Measurements from ENCODE around the gene HEPHL1.

The HEPHL1 gene

DNA sequence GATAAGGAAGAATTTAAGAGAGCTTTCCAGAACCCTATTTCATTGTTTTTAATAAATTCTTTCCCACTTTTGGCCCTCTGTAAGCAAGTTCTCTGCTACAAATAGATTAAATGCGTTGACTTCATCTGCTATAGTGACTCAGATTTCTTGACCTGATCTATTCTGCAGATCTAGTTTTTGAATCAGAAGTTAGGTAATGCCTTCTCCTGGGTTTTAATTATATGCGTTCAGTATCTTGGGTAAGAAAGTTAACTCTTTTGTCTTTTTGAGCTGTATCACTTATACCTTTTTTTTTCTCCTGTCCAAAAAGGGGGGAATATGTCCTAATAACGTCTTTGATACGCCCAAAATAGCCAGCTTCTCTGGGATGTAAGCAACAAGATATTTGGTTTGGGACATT, 2.4 kb upstream of the HEPHL1 start:
- DNase-seq (ENCODE audit: low spot score), result no peak

DNA sequence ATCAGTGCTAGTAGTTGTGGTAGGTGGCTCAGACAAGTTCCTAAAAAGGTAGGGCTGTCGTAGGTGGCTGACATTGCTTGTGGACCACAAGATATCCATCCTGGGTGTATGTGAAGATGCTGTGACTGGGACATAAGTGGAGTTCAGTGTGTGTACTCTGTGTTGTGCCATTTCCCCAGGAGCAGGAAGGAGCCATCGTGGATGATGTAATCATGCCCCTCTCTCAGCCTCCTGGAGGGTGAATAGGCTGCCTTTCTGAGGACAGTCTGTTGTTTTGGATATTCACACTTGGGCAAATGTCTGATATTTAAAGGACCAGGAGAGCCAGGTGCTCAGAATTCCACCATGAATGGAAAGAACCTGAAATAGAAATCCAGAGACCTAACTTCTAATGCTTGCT, 2.7 kb downstream of the HEPHL1 start:
- no peak for DNase-seq (ENCODE audit: low spot score)

DNA sequence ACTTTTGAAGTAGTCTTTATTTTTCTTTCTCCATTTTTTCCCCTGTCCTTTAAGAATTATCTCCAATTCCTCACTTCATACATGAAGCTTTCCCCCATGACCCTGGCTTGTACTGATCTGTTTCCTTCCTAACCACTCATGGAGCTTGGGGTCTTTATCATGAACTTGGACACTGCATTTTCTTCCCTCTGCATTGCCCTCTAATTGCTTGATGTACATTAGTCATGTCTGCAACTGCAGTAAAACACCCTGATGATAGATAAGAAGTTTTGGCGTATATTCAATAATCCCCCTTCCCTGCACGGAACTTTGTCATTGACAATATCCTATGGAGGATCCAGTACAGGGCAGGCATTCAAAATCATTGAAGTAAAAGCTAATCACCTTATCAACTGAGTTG, 3.4 kb downstream of the HEPHL1 start:
- no peak for DNase-seq (ENCODE audit: low spot score)

DNA sequence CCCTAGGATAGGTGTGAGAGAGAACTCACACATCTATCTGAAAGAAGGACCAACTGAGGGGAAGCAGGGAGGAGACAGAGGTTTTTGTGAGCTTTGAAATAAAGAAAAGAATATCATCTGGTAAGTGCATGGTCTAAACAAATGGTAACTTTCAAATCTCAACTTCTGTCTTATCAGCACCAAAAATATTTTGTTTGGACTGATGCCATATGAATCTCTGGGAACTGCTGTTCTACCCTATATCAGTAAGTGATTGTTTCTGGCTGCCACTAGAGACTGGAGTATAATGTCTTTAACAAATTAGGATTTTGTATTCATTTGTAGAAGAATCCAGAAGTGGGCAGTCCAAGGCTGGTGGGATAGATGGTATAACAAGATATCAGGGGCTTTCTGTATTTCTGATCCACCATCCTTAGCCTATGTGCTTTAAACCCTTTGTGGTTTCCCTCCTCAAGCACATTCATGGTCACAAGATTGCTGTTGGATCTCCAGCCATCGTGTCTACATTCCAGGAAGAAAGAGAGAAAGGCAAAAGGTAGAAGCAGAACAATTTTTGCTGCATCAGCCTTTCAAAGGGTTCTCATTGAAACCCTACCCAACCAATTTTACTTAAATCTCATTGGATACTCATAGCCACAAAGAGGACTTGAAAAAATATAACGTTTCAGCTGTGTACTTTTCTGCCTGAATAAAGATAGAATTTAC, 4.7 kb downstream of the HEPHL1 start:
- DNase-seq (ENCODE audit: low spot score), result no peak

DNA sequence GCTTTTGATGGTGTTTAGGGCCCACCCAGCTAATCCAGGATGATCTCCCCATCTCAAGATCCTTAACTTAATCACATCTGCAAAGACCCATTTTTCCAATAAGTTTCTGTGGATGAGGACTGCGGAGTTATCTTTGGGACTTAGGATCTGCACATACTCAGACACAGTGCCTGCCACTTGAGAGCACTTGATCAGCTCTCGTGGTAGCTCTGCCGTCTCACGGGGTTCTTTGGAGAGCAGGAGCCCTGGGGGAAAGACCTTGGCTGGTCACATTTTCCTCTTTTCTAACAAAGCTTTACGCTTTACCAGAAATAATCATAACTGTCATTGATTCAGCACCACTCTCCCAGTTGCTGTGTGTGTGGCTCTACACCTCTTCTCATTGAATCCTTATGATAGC, 6.1 kb downstream of the HEPHL1 start:
- DNase-seq (ENCODE audit: low spot score), result no peak

DNA sequence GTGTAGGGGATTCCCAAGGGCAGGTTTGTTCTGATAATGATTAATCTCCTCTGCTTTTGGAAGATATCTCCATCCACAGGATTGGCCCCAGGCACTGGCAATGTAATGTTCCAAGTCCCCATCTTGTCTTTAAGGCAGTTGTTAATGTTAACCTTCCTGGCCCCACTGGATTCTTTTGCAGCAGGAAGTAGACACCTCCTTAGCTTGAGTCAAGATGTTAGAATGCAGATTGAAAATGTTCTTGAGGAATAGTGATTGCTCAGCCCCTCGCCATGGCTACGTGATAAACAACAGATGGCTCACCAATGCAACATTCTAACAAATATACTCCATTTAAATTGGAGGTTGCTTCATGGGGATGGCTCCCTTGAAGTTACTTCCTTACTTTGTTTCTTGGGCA, 7.3 kb downstream of the HEPHL1 start:
- no peak for DNase-seq (ENCODE audit: low spot score)

DNA sequence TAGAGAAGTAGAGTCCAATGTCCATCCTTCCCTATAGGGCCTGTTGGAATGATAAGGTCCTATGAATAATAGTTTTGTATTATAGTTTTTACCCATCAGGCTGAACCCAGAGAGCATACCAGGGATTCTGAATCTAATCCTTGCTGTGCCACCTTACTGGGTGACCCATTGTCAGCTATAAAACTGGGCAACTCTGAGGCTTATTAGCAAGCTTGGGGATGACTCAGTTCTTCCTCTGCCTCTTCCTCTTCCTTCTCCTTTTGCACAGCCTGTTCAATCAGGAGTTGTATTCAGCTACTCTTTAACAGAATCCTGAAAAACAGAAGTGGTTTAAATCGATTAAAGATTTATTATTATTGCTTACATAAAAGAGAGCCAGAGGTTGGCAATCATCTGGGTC, 8.9 kb downstream of the HEPHL1 start:
- no peak for DNase-seq (ENCODE audit: low spot score)

DNA sequence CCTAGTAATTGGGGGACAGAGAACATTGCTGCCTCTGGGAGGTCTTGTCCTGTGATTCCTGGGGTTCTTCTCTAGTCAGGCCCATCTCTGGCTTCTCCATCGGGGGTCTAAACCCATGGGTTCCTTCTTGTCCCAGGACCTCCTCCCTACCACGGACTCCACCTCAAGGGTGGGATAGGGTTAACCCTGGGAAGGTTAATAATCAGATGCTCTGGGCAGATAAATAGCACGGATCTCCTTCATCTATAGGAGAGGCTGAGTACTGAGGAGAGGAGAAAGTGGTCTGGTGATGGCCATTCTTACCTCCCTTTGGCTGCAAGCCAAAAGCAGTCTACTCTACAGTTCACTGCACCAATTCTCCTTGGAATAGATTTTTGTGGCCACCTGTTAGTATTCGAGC, 10.5 kb downstream of the HEPHL1 start:
- DNase-seq (ENCODE audit: low spot score), result no peak

DNA sequence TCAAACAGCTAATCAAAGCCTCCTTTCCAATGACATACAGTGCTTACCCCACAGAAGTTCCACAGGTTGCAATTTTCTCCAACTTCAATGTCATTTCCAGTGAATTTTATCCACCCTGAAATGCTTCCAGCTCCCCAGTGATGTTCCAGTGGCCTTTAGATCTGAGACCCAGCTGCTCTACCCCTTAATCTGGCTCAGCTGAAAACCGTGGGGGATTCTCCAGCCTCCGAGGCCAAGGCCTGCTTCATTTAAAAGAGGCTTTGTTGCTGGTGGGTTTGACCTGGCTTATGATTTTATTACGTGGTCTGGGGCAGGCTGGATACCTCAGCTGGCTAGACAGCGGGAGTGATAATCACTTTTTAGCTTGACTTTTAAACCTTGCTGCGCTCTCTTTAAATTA, 10.9 kb downstream of the HEPHL1 start:
- no peak for DNase-seq (ENCODE audit: low spot score)

DNA sequence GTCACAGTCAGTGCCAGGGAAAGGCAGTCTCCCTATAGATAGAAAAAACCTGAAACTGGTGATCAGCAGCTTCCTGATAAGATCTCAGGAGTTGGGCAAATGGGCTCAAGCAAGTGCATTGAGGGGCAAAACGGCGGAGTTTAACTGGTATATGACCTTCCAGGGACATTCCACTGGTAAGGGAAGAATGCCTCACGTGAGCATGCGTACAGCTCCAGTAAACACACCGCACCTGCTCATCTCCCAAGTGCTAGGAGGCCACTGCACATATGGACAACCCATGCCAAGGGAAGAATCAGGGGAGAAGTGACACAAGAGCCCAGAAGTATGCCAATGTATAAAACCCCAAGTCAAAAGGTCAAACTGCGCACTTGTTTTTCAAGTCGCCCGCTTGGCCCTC, 11.6 kb downstream of the HEPHL1 start:
- no peak for DNase-seq (ENCODE audit: low spot score)

DNA sequence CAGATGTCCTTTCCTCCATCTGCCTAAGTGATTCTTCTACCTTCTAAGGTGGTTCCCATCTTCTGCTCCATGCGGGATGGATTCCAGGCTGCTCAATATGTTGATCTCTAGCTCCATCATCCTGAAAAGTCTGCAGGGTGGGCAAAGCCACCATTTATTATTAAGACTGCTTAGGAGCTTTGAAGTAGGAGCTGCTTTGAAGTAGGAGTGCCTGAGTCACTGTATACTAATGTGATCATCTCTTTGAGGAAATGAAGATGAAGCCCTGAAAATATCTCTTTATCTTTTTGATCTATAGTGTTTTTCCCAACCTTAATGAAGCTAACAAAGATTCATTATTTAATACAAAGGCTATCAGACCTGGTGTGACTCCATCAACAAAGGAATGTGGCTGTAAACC, 13.1 kb downstream of the HEPHL1 start:
- DNase-seq (ENCODE audit: low spot score), result no peak

DNA sequence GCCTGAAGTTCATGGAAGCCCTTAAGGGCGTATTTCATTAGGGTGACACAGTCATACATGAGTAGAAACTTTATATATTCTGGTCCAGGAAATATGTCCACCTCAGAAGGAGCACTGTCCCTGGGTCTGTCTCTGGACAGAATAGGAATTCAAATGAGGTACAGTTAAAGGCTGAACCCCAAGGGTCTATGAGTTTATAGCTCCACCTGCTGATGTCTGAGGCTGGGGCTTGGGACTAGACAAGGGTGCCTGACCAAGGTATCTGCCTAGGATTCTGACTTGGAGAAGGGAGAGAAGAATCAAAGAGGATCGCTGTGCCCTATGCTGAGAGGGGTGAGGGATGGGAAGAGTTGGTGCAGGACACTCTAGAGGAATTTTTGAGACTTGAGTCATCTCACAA, 14.9 kb downstream of the HEPHL1 start:
- DNase-seq (ENCODE audit: low spot score), result no peak

DNA sequence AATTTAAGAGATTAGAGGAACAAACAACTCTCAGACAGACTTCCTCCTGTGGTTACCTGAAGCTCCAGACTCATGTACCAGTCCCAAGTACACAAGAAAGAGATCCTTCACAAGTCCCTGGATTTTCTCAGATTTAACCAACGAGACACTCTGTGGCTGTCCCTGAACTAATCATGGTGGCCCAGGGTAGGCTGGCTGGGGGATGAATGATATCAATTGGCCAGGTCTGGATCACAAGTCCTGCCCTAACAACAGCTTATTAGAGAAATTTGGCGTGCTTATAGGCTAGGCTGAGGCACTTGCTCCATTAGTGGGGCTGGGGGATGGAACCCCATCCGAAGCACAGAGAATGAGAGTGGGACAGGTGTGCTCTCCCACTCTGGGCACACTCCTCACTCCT, 22.1 kb downstream of the HEPHL1 start:
- DNase-seq (ENCODE audit: low spot score), result no peak

DNA sequence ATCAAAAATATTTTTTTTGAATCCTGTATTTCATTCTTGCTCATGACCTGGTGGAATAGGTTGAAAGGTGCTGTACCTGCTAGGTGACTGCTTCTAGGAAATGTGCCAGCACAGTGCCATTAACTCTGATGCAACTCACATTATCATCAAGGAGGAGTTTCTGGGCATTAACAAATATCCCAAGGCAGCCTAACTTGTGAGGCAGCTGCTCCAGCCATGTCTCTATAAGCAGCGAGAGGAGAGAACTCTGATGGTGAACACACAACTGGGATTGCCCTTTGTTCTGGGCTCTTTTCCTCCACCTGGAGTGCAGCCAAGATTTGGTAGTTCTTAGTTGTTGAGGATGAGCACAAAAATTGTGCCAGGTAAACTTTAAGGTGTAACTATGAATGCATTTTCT, 25.6 kb downstream of the HEPHL1 start:
- DNase-seq (ENCODE audit: low spot score), result no peak

DNA sequence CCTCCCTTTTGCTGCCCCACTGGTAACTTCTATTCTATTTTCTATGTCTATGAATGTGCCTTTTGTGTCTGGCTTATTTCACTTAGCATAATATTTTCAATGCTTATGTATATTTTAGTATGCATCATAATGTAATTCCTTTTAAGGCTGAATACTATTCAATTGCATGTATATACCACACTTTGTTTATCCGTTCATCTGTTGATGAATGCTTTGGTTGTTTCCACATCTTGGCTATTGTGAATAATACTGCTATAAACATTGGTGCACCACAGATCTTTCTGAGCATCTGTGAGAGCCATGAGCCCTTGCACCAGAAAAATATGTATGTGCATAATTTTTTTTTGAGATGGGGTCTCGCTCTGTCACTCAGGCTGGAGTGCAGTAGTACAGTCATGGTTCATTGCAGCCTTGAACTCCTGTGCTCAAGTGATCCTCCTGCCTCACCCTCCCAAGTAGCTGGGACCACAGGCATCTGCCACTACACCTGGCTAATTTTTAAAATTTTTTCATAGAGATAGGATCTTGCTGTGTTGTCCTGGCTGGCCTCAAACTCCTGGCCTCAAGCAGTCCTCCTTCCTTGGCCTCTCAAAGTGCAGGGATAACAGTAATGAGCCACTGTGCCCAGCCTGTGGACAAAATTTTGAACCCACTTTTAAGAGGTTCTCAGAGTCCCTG, 27.0 kb downstream of the HEPHL1 start:
- DNase-seq (ENCODE audit: low spot score), result no peak

DNA sequence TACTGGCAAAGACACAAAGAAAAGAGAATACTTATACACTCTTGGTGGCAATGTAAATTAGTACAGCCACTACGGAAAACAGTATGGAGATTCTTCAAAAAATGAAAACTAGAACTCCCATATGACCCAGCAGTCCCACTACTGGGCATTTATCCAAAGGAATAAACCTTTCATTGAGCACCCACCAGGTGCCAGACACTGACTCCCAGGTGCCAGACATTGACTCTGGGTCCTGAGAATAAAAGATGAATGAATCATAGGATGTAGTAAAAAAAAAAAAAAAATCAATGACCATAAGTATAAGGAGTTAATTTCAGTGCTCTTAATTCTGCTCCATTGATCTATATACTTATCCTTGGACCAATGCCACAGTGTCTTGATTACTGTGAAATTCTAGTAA, 28.2 kb downstream of the HEPHL1 start:
- DNase-seq (ENCODE audit: low spot score), result no peak

DNA sequence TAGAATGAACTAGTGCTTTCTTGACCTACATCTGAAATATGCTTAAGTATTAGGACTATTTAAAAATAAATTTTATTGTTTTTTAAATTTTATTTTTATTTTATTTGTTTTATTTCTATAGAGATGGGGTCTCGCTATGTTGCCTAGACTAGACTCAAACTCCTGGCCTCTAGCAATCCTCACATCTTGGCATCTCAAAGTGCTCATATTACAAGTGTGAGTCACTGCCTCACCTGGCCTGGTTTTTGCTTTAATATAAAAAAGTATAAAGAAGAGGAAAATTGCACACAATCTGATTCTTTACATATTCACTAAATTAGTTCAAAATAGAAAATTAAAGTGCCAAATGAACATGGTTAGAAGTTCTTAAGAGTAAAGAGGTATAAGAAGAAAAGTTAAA, 37.5 kb downstream of the HEPHL1 start:
- no peak for DNase-seq (ENCODE audit: low spot score)

DNA sequence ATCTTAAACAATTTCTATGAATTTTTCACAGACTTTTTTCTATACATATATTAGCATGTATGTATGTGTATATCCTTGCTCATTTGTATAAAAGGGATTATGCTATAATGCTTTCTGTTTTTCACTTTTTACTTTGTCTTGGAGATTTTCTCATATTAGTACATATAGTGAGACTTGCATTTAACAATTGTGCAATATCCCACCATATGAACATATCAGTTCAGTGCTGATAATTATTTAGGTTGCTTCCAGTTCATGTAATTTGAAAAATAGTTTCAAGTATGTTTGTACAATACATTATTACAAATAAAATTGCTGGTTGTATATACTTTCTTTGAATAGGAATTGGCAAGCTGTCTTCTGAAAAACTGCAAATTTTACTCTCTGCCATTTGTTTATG, 37.9 kb downstream of the HEPHL1 start:
- DNase-seq (ENCODE audit: low spot score), result no peak

DNA sequence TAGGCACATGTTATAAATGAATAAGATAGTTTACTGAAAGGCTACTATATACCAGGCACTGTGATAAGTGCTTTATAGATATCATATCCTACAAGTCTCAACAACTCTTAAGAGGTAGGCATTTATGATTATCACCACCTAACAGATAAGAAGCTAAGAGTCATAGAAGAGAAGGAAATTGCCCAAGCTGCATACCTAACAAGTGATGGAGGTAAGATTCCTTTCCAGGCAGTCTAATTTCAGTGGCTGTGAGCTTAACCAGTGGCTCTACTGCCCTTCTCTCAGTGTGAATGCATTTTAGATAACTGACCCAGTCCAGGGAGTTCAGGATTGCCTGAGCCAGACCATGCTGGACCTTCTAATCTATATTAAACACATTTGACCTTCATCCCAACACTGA, 39.2 kb downstream of the HEPHL1 start:
- no peak for DNase-seq (ENCODE audit: low spot score)

DNA sequence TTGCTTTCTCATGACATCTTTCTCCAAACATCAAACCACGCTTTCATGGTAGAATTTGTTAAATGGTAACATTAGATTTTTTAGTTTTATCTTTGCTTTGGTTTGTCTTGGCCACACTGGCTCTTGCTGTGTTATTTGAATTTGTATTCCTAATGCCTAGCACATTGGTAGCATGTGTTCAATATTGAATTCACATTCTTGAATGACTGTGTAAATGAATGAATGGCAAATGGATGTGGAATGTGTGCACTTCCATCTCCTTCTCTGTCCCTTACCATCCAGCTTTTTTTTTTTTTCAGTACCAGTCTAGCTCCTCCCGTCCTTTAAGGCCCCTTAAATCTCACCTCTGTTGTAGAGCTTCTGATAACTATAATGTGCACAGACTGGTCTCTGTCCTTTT, 41.2 kb downstream of the HEPHL1 start:
- no peak for DNase-seq (ENCODE audit: low spot score)

DNA sequence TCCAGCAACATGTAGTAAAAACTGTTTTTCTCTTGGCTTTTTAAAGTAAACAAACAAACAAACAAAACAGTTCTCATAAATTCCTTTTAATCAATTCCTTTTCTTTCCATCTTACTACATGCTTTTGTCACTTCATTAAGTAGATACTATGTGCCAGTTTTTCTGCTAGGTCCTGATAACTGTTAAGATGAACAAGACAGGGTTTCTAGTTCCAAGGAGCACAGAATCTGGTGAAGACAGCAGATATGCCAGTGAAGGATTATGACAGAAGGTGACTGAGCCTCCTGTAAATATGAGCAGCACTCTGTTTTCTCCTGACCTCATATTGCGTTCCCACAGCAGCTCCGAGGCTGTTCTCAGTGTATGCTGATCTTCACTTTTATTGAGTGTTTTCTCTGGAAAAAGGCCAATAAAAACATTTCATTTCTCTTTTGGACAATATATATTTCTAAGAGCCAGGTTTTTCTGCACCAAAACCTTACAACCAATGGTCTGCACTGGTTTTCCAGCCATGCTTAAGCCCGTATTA, 45.8 kb downstream of the HEPHL1 start:
- DNase-seq (ENCODE audit: low spot score), result no peak

DNA sequence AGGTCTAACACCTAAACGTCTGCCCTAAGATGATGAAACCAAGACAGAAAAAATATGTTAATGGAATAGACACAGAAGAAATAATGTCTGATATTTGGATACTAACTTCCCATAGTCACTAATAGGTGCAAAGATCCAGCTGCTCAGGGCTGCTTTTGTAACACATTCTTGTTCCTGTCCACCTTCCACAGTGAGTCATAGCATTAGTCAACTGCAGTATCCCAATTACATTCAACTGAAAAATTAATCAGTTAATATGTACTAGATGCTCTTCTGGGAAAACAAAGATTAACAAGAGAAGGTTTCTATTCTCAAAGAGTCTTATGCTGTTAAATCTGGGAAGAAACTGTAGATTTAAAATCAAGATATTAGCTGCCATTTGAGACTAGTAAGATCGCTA, 47.6 kb downstream of the HEPHL1 start:
- no peak for DNase-seq (ENCODE audit: low spot score)

DNA sequence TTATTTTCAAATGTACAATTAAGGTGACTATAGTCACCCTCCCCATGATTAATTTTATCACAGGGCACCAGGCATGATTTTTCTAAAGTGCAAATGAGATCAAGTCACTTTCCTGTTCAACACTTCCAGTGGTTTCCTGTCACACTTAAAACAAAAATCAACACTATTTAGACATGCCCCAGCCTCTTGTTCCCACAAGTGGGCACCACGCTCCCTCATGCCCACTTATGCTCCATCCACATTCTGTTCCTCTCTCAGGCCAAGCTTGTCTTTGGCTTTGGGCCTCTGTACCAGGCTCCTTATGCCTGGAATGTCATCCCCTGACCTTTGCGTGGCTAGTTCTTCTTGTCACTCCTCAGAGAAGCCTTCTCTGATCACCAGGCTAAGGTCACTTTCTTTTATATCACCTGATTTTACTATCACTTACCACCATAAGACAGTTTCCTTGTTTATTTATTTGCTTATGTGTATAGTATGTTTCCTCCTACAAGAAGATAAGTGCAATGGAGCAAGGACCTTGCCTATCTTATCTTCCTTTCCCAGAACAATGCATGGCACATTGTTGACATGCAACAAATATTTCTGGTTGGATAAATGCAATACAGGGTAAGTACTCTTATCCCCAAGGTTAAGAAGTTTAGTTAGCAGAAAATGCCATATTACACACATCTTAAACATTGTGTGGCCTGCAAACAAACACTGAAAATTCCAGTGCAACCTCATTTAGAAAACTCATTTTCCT, 56.6 kb downstream of the HEPHL1 start:
- no peak for DNase-seq (ENCODE audit: low spot score)
